HepG2 (cell line): Measurements from ENCODE around the gene SUCLG2. TPM values are rescaled to one million over a fixed set of nuclear protein-coding genes. Genes with fewer than 3 reads are reported as not detected.

Experiments used
- ARID5B ChIP-seq: IDR thresholded peaks from 2 replicates; pipeline ENCODE4 v1.4.0; 2020; ENCODE audit warnings: mild to moderate bottlenecking, missing genetic modification reagents
- CREM ChIP-seq, 2 experiments: sonication (generic) in 1 of 2; formaldehyde crosslinking in 1 of 2; IDR thresholded peaks; 2 replicates each; pipeline versions ENCODE4 v1.4.0 to v1.6.1; 2016 to 2020; ENCODE audit warnings: antibody characterized with exemption in 1 of 2, mild to moderate bottlenecking in 1 of 2, missing genetic modification reagents in 1 of 2
- HMG20A ChIP-seq: IDR thresholded peaks from 2 replicates; pipeline ENCODE4 v1.6.1; 2016; ENCODE audit warnings: borderline replicate concordance
- HOMEZ ChIP-seq: IDR thresholded peaks from 2 replicates; pipeline ENCODE4 v1.6.1; 2016; ENCODE audit warnings: low read depth
- KAT2B ChIP-seq: fragments of 150-350 bp; IDR thresholded peaks from 2 replicates; pipeline ENCODE4 v1.6.1; 2014; ENCODE audit warnings: low read depth, low read length, borderline replicate concordance
- KLF15 ChIP-seq: sonication (generic); formaldehyde crosslinking; IDR thresholded peaks from 2 replicates; pipeline ENCODE4 v1.8.1; 2023; ENCODE audit warnings: borderline replicate concordance, mild to moderate bottlenecking, inconsistent platforms, missing genetic modification reagents, mixed read lengths
- PRDM10 ChIP-seq: sonication (generic); formaldehyde crosslinking; IDR thresholded peaks from 2 replicates; pipeline ENCODE4 v1.4.0; 2020; ENCODE audit warnings: low read depth, missing genetic modification reagents
- RARG ChIP-seq: sonication (generic); formaldehyde crosslinking; IDR thresholded peaks from 2 replicates; pipeline ENCODE4 v1.4.0; 2020; ENCODE audit warnings: low read depth, mild to moderate bottlenecking, missing genetic modification reagents
- RXRA ChIP-seq: sonication (generic); formaldehyde crosslinking; IDR thresholded peaks from 2 replicates; pipeline ENCODE4 v1.5.1; 2020; ENCODE audit warnings: missing genetic modification reagents
- SOX13 ChIP-seq, 3 experiments: fragments of 450-650 bp in 1 of 3; sonication (generic) in 1 of 3; formaldehyde crosslinking in 1 of 3; IDR thresholded peaks in 2 of 3; conservative IDR thresholded peaks in 1 of 3; 2 replicates each; pipeline versions ENCODE4 v1.5.0 to v1.6.1; 2016 to 2020; ENCODE audit warnings: antibody characterized with exemption in 1 of 3, mild to moderate bottlenecking in 1 of 3, missing compliant biosample characterization in 1 of 3, missing genetic modification reagents in 1 of 3, moderate library complexity in 1 of 3
- ZBED4 ChIP-seq: sonication (generic); formaldehyde crosslinking; IDR thresholded peaks from 2 replicates; pipeline ENCODE4 v1.4.0; 2020; ENCODE audit warnings: missing genetic modification reagents, borderline replicate concordance
- ZKSCAN5 ChIP-seq: sonication (generic); formaldehyde crosslinking; IDR thresholded peaks from 2 replicates; pipeline ENCODE4 v1.5.1; 2020; ENCODE audit warnings: mild to moderate bottlenecking, missing genetic modification reagents
- ZMYM2 ChIP-seq: sonication (generic); formaldehyde crosslinking; IDR thresholded peaks from 2 replicates; pipeline ENCODE4 v1.8.0; 2022; ENCODE audit warnings: mild to moderate bottlenecking, missing genetic modification reagents
- ZNF768 ChIP-seq: sonication (generic); formaldehyde crosslinking; IDR thresholded peaks from 2 replicates; pipeline ENCODE4 v1.4.0; 2020; ENCODE audit warnings: missing genetic modification reagents
- polyA plus RNA-seq, 8 experiments: library from polyadenylated mRNA; depleted of rRNA in 3 of 8; stranded (reverse) in 7 of 8; unstranded in 1 of 8; fragments of >200 nt; fragmentation: Illumina TruSeq in 4 of 8; extraction: Trizol in 4 of 8; gene quantifications; 2 replicates each; pipeline versions ENCODE4 v1.2.1 to v1.2.3, GENCODE V29; 2011 to 2016; ENCODE audit warnings: low read depth in 4 of 8, missing spikeins in 1 of 8, mixed read lengths in 1 of 8; ENCODE audit not compliant: insufficient read depth in 1 of 8
- total RNA-seq, 5 experiments: library from RNA; depleted of rRNA; stranded (reverse); fragments of >200 nt; fragmentation: Illumina TruSeq; extraction: Trizol; gene quantifications; 2 replicates each; pipeline ENCODE4 v1.2.3, GENCODE V29; 2016; ENCODE audit warnings: low read depth in 1 of 5

The SUCLG2 gene
- total and polyA plus RNA-seq, 2 of the 13 experiments (the other 11 are each of a cell fraction or from before 2014, with no cell fraction given), result 21.4 to 64.9 TPM

GRCh38 chr3:67327582-67327981 is 326.8 kb downstream of the SUCLG2 start (continued):
- TF ChIP-seq ARID5B (CRISPR knock-in tag) (peak; percentile 37; the same call in 1 of the 2 replicates), HOMEZ (CRISPR knock-in tag) (0 out of 2 replicates have a peak, but pooled peaks have one; percentile 26), KAT2B (no peak), KLF15 (CRISPR knock-in tag) (no peak), HMG20A (CRISPR knock-in tag) (0 out of 2 replicates have a peak, but pooled peaks have one; percentile 21), ZBED4 (CRISPR knock-in tag) (no peak), RXRA (CRISPR knock-in tag) (no peak), CREM (IDR thresholded peaks at IDR 0.05) (peak; percentile 23; the same call in 1 of the 2 replicates), CREM (CRISPR knock-in tag; IDR thresholded peaks at IDR 0.05) (no peak), SOX13 (IDR thresholded peaks at IDR 0.05) (no peak), SOX13 (CRISPR knock-in tag; conservative IDR thresholded peaks at IDR 0.05 in 1 of 2, IDR thresholded peaks at IDR 0.05 in 1 of 2) (peak in 1 of 2 experiments; percentile 62; a peak in 1 of 4 replicates), RARG (CRISPR knock-in tag) (no peak), ZMYM2 (CRISPR knock-in tag) (no peak), ZNF768 (no peak), ZKSCAN5 (CRISPR knock-in tag) (no peak), PRDM10 (CRISPR knock-in tag) (no peak)
